ENCODE data around the gene SAP30. TPM values are rescaled to one million over a fixed set of nuclear protein-coding genes. Genes with fewer than 3 reads are reported as not detected.

Gene SAP30
- total and polyA plus RNA-seq, 2 donors from 2014 or later: 6.7 to 16.5 TPM

DNA sequence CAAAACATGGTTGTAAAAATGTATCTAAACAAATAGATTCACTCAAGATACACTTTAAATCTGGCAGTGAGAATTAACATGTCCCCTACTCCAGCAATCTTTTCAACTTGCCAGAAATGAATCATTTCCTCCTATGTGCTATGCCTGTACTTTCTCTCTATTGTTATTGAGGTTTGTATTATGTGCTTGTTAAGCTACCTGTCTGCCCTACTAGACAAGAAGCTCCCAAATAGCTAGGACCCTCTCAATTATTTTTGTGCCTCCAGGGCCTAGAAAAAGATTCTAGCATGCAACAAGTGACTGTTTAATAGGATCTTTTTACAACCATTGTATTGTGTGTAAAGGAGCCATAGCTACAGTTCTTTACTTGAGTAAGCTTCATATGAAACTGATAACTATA, 3.5 kb upstream of the SAP30 start:
- FAIRE-seq: no peak
- no peak overlapping the region for H3K9ac ChIP-seq (ENCODE audit: low read length in 3 of 3)

DNA sequence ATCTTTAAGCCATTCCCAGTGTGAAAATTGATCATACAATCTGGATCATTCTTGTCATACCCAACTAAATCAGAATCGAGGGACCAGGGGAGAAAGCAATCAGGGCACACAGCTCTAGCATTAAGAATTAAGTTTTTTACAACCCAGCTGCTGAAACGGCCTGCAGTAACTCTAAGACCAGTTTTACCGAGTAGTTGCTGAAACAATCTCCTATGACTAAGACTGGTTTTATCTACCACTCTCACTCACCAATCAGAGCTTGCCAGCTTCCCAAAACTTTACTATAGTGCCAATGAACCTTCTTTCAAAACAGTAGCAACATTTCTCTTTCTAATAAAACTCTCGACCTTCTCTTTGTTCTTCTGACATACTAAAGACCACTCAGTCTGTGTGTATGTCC, 2.8 kb upstream of the SAP30 start:
- Histone ChIP-seq H3K36me3 (ENCODE audit: control insufficient read depth in 2 of 3, insufficient read depth in 3 of 3, low read length in 3 of 3) (no peaks in the 10 kb centered on the region), H3K4me1 (ENCODE audit: control insufficient read depth in 2 of 3, insufficient read depth in 2 of 3, low read depth in 1 of 3, low read length in 3 of 3) (peaks cover 0 to 2% (median 0%) of the 10 kb centered on the region in 3 donors), H3K9ac (ENCODE audit: low read length in 3 of 3) (no peak overlapping the region), H3K27me3 (ENCODE audit: control insufficient read depth, insufficient read depth, low read length) (no peaks in the 10 kb centered on the region), H3K9me3 (ENCODE audit: control insufficient read depth in 2 of 3, insufficient read depth in 1 of 3, low read length in 3 of 3) (no peaks in the 10 kb centered on the region), H3K27ac (ENCODE audit: low read depth in 2 of 2, low read length in 2 of 2) (no peak overlapping the region), H3K4me3 (ENCODE audit: low read length in 3 of 3) (no peak overlapping the region)
- DNase-seq: no peak
- TF ChIP-seq, protein P1, sequence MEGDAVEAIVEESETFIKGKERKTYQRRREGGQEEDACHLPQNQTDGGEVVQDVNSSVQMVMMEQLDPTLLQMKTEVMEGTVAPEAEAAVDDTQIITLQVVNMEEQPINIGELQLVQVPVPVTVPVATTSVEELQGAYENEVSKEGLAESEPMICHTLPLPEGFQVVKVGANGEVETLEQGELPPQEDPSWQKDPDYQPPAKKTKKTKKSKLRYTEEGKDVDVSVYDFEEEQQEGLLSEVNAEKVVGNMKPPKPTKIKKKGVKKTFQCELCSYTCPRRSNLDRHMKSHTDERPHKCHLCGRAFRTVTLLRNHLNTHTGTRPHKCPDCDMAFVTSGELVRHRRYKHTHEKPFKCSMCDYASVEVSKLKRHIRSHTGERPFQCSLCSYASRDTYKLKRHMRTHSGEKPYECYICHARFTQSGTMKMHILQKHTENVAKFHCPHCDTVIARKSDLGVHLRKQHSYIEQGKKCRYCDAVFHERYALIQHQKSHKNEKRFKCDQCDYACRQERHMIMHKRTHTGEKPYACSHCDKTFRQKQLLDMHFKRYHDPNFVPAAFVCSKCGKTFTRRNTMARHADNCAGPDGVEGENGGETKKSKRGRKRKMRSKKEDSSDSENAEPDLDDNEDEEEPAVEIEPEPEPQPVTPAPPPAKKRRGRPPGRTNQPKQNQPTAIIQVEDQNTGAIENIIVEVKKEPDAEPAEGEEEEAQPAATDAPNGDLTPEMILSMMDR (IDR thresholded peaks at IDR 0.05; ENCODE audit: borderline replicate concordance, extremely low read depth, insufficient read depth): no peak
- intact Hi-C loops (cut with DNase I): no loop called here
- FAIRE-seq: no peak

More for the DNA sequence above, 3.5 kb upstream of the SAP30 start:
- no peak for DNase-seq
- Histone ChIP-seq H3K4me3 (ENCODE audit: low read length in 3 of 3) (no peak overlapping the region), H3K27ac (ENCODE audit: low read depth in 2 of 2, low read length in 2 of 2) (no peak overlapping the region), H3K36me3 (ENCODE audit: control insufficient read depth in 2 of 3, insufficient read depth in 3 of 3, low read length in 3 of 3) (no peaks in the 10 kb centered on the region), H3K9me3 (ENCODE audit: control insufficient read depth in 2 of 3, insufficient read depth in 1 of 3, low read length in 3 of 3) (no peaks in the 10 kb centered on the region), H3K4me1 (ENCODE audit: control insufficient read depth in 2 of 3, insufficient read depth in 2 of 3, low read depth in 1 of 3, low read length in 3 of 3) (peaks cover 0 to 2% (median 0%) of the 10 kb centered on the region in 3 donors), H3K27me3 (ENCODE audit: control insufficient read depth, insufficient read depth, low read length) (no peaks in the 10 kb centered on the region)
- TF ChIP-seq, protein P1 (IDR thresholded peaks at IDR 0.05; ENCODE audit: borderline replicate concordance, extremely low read depth, insufficient read depth): no peak
- intact Hi-C loops (cut with DNase I): no loop called here

DNA sequence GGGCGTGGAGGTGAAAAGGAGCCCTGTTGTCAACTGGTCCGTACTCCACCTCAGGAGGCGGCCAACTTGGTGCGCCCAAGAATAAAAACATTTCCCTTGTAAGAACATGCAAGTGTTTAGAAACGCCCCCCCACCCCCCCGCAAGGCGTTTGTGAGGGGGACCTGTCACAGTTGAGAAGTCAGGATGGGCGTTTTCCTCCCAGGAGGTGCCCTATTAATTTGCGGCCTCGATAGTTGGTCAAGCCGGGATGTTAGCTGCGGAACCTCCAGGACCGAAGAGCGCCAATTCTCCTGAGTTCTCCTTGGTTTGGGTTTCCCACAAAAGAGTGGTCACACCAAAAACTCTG, 651 bp upstream of the SAP30 start:
- peak overlapping the region; percentile 95 to 99 (median 98) for H3K4me3 ChIP-seq (ENCODE audit: low read length in 3 of 3)
- no peaks in the 10 kb centered on the region for H3K27me3 ChIP-seq (ENCODE audit: control insufficient read depth, insufficient read depth, low read length)
- H3K9me3 ChIP-seq (ENCODE audit: control insufficient read depth in 2 of 3, insufficient read depth in 1 of 3, low read length in 3 of 3): no peaks in the 10 kb centered on the region
- H3K27ac ChIP-seq (ENCODE audit: low read depth in 2 of 2, low read length in 2 of 2): peak overlapping the region; percentile 96
- TF ChIP-seq, protein P1 (IDR thresholded peaks at IDR 0.05; ENCODE audit: borderline replicate concordance, extremely low read depth, insufficient read depth): no peak
- peaks cover 0 to 2% (median 0%) of the 10 kb centered on the region in 3 donors for H3K4me1 ChIP-seq (ENCODE audit: control insufficient read depth in 2 of 3, insufficient read depth in 2 of 3, low read depth in 1 of 3, low read length in 3 of 3)
- H3K36me3 ChIP-seq (ENCODE audit: control insufficient read depth in 2 of 3, insufficient read depth in 3 of 3, low read length in 3 of 3): no peaks in the 10 kb centered on the region
- FAIRE-seq (no peak), DNase-seq (peak in 3 of 5 donors; percentile 73 to 92 (median 92))
- intact Hi-C loops (cut with DNase I): no loop called here
- H3K9ac ChIP-seq (ENCODE audit: low read length in 3 of 3): peak overlapping the region; percentile 87 to 98 (median 97)
